Suprapubic skin (tissue), 4 donors: Measurements from ENCODE around the gene PTBP1.

Experiments
- POLR2A ChIP-seq, 2 donors: fragments of 450-650 bp; IDR thresholded peaks; one replicate each; pipeline ENCODE4 v1.6.1; 2017; ENCODE audit warnings: antibody characterized with exemption in 2 of 2, mild to moderate bottlenecking in 2 of 2, moderate library complexity in 2 of 2
- POLR2AphosphoS5 ChIP-seq, 3 donors: sonication (generic); formaldehyde crosslinking; IDR thresholded peaks; one replicate each; pipeline ENCODE4 v1.6.1; 2017; ENCODE audit warnings: antibody characterized with exemption in 3 of 3
- TF ChIP-seq, protein P1 (sequence below), 2 donors: fragments of 200-600 bp in 1 of 2; fragments of 450-650 bp in 1 of 2; sonication (generic) in 1 of 2; IDR thresholded peaks; one replicate each; pipeline ENCODE4 v1.5.1; 2016 to 2019; ENCODE audit warnings: antibody characterized with exemption in 2 of 2, mild to moderate bottlenecking in 1 of 2, moderate library complexity in 1 of 2

DNA sequence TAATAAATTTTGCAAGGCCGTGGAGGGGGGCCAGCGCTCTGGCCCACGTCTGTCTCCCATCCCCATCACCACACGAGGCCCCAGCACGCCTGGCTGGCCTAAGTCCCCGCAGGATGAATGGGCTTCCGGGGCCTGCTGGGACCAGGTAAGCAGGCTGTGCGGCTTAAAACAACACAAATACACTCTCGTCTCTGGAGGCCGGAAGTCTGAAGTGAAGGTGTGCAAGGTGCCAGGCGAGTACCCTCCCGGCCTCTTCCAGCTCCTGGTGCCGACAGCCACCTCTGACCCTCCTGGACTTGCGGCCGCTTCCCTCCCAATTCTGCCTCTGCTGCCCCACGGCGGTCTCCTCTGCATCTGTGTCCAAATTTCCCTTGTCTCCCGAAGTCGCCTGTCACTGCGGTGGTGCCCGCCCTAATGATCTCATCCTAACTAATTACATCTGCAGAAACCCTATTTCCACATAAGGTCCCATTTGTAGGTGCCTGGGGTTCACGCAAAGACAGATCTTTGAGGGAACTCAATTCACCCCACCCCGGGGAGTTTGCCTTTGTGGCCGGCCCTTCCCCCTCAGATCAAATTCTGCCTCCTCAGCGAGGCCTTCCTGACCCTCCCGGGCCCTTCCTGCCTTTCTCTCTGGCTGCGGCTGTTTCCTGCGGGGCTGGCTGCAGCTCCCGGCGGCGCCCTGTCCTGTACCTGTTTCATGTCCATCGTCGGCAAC is 8.1 kb upstream of the PTBP1 start:
- TF ChIP-seq, protein P1, sequence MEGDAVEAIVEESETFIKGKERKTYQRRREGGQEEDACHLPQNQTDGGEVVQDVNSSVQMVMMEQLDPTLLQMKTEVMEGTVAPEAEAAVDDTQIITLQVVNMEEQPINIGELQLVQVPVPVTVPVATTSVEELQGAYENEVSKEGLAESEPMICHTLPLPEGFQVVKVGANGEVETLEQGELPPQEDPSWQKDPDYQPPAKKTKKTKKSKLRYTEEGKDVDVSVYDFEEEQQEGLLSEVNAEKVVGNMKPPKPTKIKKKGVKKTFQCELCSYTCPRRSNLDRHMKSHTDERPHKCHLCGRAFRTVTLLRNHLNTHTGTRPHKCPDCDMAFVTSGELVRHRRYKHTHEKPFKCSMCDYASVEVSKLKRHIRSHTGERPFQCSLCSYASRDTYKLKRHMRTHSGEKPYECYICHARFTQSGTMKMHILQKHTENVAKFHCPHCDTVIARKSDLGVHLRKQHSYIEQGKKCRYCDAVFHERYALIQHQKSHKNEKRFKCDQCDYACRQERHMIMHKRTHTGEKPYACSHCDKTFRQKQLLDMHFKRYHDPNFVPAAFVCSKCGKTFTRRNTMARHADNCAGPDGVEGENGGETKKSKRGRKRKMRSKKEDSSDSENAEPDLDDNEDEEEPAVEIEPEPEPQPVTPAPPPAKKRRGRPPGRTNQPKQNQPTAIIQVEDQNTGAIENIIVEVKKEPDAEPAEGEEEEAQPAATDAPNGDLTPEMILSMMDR (IDR thresholded peaks at IDR 0.05) = no peak
- TF ChIP-seq POLR2AphosphoS5 (IDR thresholded peaks at IDR 0.05) (no peak), POLR2A (IDR thresholded peaks at IDR 0.05) (no peak)
